H1 (cell line): ENCODE results near the gene RNF38. TPM values are rescaled to one million over a fixed set of nuclear protein-coding genes. Genes with fewer than 3 reads are reported as not detected.

Experiments used
- CTCF ChIA-PET: fragments of 300-600 bp; sonication (Branson Sonifier 250); formaldehyde crosslinking; loops from one replicate; lab custom pipeline; 2021; ENCODE audit not compliant: partially characterized antibody; lab: Charles Lee
- POLR2A ChIA-PET: fragments of 300-600 bp; sonication (Branson Sonifier 250); formaldehyde crosslinking; loops from one replicate; lab custom pipeline; 2021; ENCODE audit warnings: inconsistent platforms; ENCODE audit not compliant: partially characterized antibody; lab: Charles Lee
- DNase-seq, 2 experiments: peaks; one replicate each; pipeline versions ENCODE4 v3.0.0 to v3.0.0-alpha.2; 2010 to 2022; ENCODE audit warnings: low spot score in 2 of 2, low read depth in 1 of 2, mixed read lengths in 1 of 2
- FAIRE-seq: peaks from 2 replicates; lab custom pipeline; 2011; peaks lifted over from hg19 to GRCh38; lab: Jason Lieb, UNC
- H2AFZ ChIP-seq: 2 replicates; pipeline ENCODE4 v1.8.1; 2012; ENCODE audit warnings: low read length, inconsistent platforms
- H2AK5ac ChIP-seq: 2 replicates; pipeline ENCODE4 v1.6.1; 2013; ENCODE audit warnings: low read depth, low read length
- H2BK120ac ChIP-seq: replicated peaks from 2 replicates; pipeline ENCODE3; 2013; ENCODE audit warnings: low read depth, low read length, inconsistent platforms
- H2BK12ac ChIP-seq: 2 replicates; pipeline ENCODE4 v1.6.1; 2013; ENCODE audit warnings: low read depth, low read length
- H2BK15ac ChIP-seq: 2 replicates; pipeline ENCODE4 v1.6.1; 2013; ENCODE audit warnings: low read length
- H2BK20ac ChIP-seq: 2 replicates; pipeline ENCODE4 v1.6.1; 2013; ENCODE audit warnings: low read length
- H2BK5ac ChIP-seq: 2 replicates; pipeline ENCODE4 v1.6.1; 2013; ENCODE audit warnings: low read depth, low read length
- H3K14ac ChIP-seq: 2 replicates; pipeline ENCODE4 v1.6.1; 2013; ENCODE audit warnings: inconsistent platforms; ENCODE audit not compliant: insufficient read length
- H3K18ac ChIP-seq: 2 replicates; pipeline ENCODE4 v1.6.1; 2013; ENCODE audit warnings: low read length; ENCODE audit errors: extremely low read depth
- H3K23ac ChIP-seq: 2 replicates; pipeline ENCODE4 v1.6.1; 2013; ENCODE audit warnings: inconsistent platforms; ENCODE audit not compliant: insufficient read length
- H3K23me2 ChIP-seq: 2 replicates; pipeline ENCODE4 v1.6.1; 2013; ENCODE audit warnings: low read depth, low read length
- H3K27ac ChIP-seq: 2 replicates; pipeline ENCODE4 v1.6.1; 2011; ENCODE audit warnings: low read depth, low read length, inconsistent platforms
- H3K27me3 ChIP-seq, 4 experiments: replicated peaks in 1 of 4; 1 replicate in 1 of 4; 2 replicates in 3 of 4; pipeline versions ENCODE4 v1.6.1 to v1.8.1; 2011 to 2013; ENCODE audit warnings: low read length in 3 of 4, mild to moderate bottlenecking in 3 of 4, inconsistent platforms in 2 of 4, mixed read lengths in 2 of 4, moderate library complexity in 1 of 4; ENCODE audit not compliant: control insufficient read depth in 3 of 4, insufficient read depth in 3 of 4; ENCODE audit errors: extremely low read depth in 1 of 4
- H3K36me3 ChIP-seq, 4 experiments: 2 replicates each; pipeline versions ENCODE4 v1.6.1 to v1.8.1; 2011 to 2013; ENCODE audit warnings: mild to moderate bottlenecking in 4 of 4, low read length in 3 of 4, moderate library complexity in 2 of 4, control low read depth in 1 of 4, inconsistent platforms in 1 of 4; ENCODE audit not compliant: insufficient read depth in 4 of 4, control insufficient read depth in 2 of 4
- H3K4ac ChIP-seq: replicated peaks from 2 replicates; pipeline ENCODE3; 2013; ENCODE audit warnings: low read length, low read depth, mixed read lengths, inconsistent platforms; ENCODE audit not compliant: insufficient read length
- H3K4me1 ChIP-seq, 4 experiments: replicated peaks in 1 of 4; 1 replicate in 1 of 4; 2 replicates in 3 of 4; pipeline versions ENCODE4 v1.6.1 to v1.8.1; 2011 to 2013; ENCODE audit warnings: low read length in 3 of 4, inconsistent platforms in 2 of 4, mixed read lengths in 1 of 4; ENCODE audit not compliant: insufficient read depth in 4 of 4, control insufficient read depth in 3 of 4
- H3K4me2 ChIP-seq, 2 experiments: 2 replicates each; pipeline versions ENCODE4 v1.6.1 to v1.8.1; 2011 to 2013; ENCODE audit warnings: low read depth in 2 of 2, low read length in 2 of 2, control low read depth in 1 of 2, inconsistent platforms in 1 of 2, mild to moderate bottlenecking in 1 of 2; ENCODE audit not compliant: insufficient read depth in 1 of 2
- H3K4me3 ChIP-seq, 4 experiments: fragments of 200-600, 300-600 bp in 1 of 4; sonication (generic), shearing (Covaris generic), sonication (Bioruptor Twin) in 1 of 4; 2 replicates each; pipeline versions ENCODE4 v1.5.1 to v1.8.1; 2011 to 2016; ENCODE audit warnings: low read length in 4 of 4, low read depth in 3 of 4, control low read depth in 2 of 4, inconsistent platforms in 2 of 4, mild to moderate bottlenecking in 2 of 4, mixed read lengths in 1 of 4, moderate library complexity in 1 of 4; ENCODE audit not compliant: insufficient read depth in 2 of 4; ENCODE audit errors: extremely low read depth in 1 of 4
- H3K56ac ChIP-seq: replicated peaks from 2 replicates; pipeline ENCODE3; 2013; ENCODE audit warnings: low read depth, mild to moderate bottlenecking, mixed read lengths, low read length, inconsistent platforms; ENCODE audit not compliant: insufficient read length
- H3K79me1 ChIP-seq: 2 replicates; pipeline ENCODE4 v1.6.1; 2013; ENCODE audit warnings: low read depth, low read length, control low read depth
- H3K79me2 ChIP-seq, 2 experiments: 2 replicates each; pipeline versions ENCODE4 v1.6.1 to v1.8.1; 2012 to 2013; ENCODE audit warnings: low read length in 2 of 2, mild to moderate bottlenecking in 2 of 2, inconsistent platforms in 1 of 2; ENCODE audit not compliant: insufficient read depth in 2 of 2, control insufficient read depth in 1 of 2
- H3K9ac ChIP-seq, 4 experiments: replicated peaks in 1 of 4; 1 replicate in 1 of 4; 2 replicates in 3 of 4; pipeline versions ENCODE4 v1.6.1 to v1.8.1; 2011 to 2013; ENCODE audit warnings: low read depth in 3 of 4, low read length in 3 of 4, control low read depth in 2 of 4, mild to moderate bottlenecking in 2 of 4, moderate library complexity in 2 of 4, inconsistent platforms in 1 of 4; ENCODE audit errors: extremely low read depth in 1 of 4
- H3K9me3 ChIP-seq, 2 experiments: 2 replicates each; pipeline versions ENCODE4 v1.6.1 to v1.8.1; 2012 to 2013; ENCODE audit warnings: mild to moderate bottlenecking in 2 of 2, moderate library complexity in 2 of 2, control low read depth in 1 of 2, inconsistent platforms in 1 of 2, low read depth in 1 of 2, low read length in 1 of 2, mixed read lengths in 1 of 2; ENCODE audit not compliant: insufficient read depth in 2 of 2
- H4K20me1 ChIP-seq, 2 experiments: replicated peaks in 1 of 2; 2 replicates each; pipeline versions ENCODE3 to v1.8.1; 2011 to 2013; ENCODE audit warnings: inconsistent platforms in 2 of 2, low read length in 2 of 2, mild to moderate bottlenecking in 1 of 2; ENCODE audit not compliant: insufficient read depth in 2 of 2, control insufficient read depth in 1 of 2
- H4K5ac ChIP-seq: 2 replicates; pipeline ENCODE4 v1.6.1; 2013; ENCODE audit warnings: low read length, low read depth, mixed read lengths, inconsistent platforms; ENCODE audit not compliant: insufficient read length
- H4K8ac ChIP-seq: 2 replicates; pipeline ENCODE4 v1.8.0; 2013; ENCODE audit warnings: mild to moderate bottlenecking, moderate library complexity, low read length, inconsistent platforms; ENCODE audit not compliant: insufficient read depth; ENCODE audit errors: extremely low read depth
- H4K91ac ChIP-seq: replicated peaks from 2 replicates; pipeline ENCODE3; 2013; ENCODE audit warnings: low read length, mixed read lengths, inconsistent platforms; ENCODE audit not compliant: insufficient read length
- CHD2 ChIP-seq: IDR thresholded peaks from 2 replicates; pipeline ENCODE4 v1.6.1; 2012; ENCODE audit warnings: low read length, improper control_type of control experiment
- EP300 ChIP-seq, 2 experiments: IDR thresholded peaks; 1 replicate in 1 of 2; 2 replicates in 1 of 2; pipeline ENCODE4 v1.6.1; 2011 to 2012; ENCODE audit warnings: low read depth in 2 of 2, low read length in 2 of 2, mild to moderate bottlenecking in 2 of 2, borderline replicate concordance in 1 of 2, inconsistent platforms in 1 of 2, moderate library complexity in 1 of 2
- HDAC2 ChIP-seq, 2 experiments: fragments of 300-600 bp in 1 of 2; sonication (generic) in 1 of 2; IDR thresholded peaks; 2 replicates each; pipeline ENCODE4 v1.6.1; 2011 to 2012; ENCODE audit warnings: low read depth in 2 of 2, low read length in 2 of 2, mild to moderate bottlenecking in 2 of 2, moderate library complexity in 2 of 2, borderline replicate concordance in 1 of 2, inconsistent platforms in 1 of 2
- JUND ChIP-seq: IDR thresholded peaks from 2 replicates; pipeline ENCODE4 v1.6.1; 2011; ENCODE audit warnings: mild to moderate bottlenecking, improper control_type of control experiment, low read length
- NRF1 ChIP-seq: IDR thresholded peaks from 2 replicates; pipeline ENCODE4 v1.6.1; 2011; ENCODE audit warnings: mild to moderate bottlenecking, low read depth, low read length, improper control_type of control experiment
- PHF8 ChIP-seq: fragments of 200-600 bp; sonication (generic); conservative IDR thresholded peaks from 2 replicates; pipeline ENCODE4 v1.7.1; 2012; ENCODE audit warnings: low read depth, mild to moderate bottlenecking, inconsistent platforms, low read length, moderate library complexity
- RFX5 ChIP-seq: IDR thresholded peaks from 2 replicates; pipeline ENCODE4 v1.6.1; 2011; ENCODE audit warnings: low read depth, low read length, improper control_type of control experiment, borderline replicate concordance
- SIN3A ChIP-seq, 2 experiments: IDR thresholded peaks in 1 of 2; conservative IDR thresholded peaks in 1 of 2; 2 replicates each; pipeline ENCODE4 v1.6.1; 2011 to 2012; ENCODE audit warnings: low read length in 2 of 2, improper control_type of control experiment in 1 of 2, low read depth in 1 of 2, mild to moderate bottlenecking in 1 of 2
- SIRT6 ChIP-seq: IDR thresholded peaks from one replicate; pipeline ENCODE4 v1.7.1; 2012; ENCODE audit warnings: low read length, inconsistent platforms
- SP2 ChIP-seq: IDR thresholded peaks from 2 replicates; pipeline ENCODE4 v1.6.1; 2012; ENCODE audit warnings: mild to moderate bottlenecking, low read length, inconsistent platforms
- TAF7 ChIP-seq: optimal IDR thresholded peaks from 2 replicates; pipeline ENCODE3; 2011; ENCODE audit warnings: low read depth, mild to moderate bottlenecking, inconsistent platforms, low read length, moderate library complexity, borderline replicate concordance
- WGBS, 2 experiments: shearing (Covaris generic) in 1 of 2; methylation state at CpG; one replicate each; pipeline versions ENCODE4 v1.1.6 to v1.1.7; 2013 to 2015; ENCODE audit warnings: low lambda C conversion rate in 2 of 2, mixed read lengths in 2 of 2, inconsistent platforms in 1 of 2, low coverage in 1 of 2, missing lambda C conversion rate in 1 of 2; ENCODE audit not compliant: insufficient replicate concordance in 2 of 2, insufficient coverage in 1 of 2, insufficient read length in 1 of 2; ENCODE audit errors: extremely low coverage in 1 of 2, missing lambda C conversion rate in 1 of 2; 5-methylcytosine and 5-hydroxymethylcytosine counted together
- polyA plus RNA-seq, 7 experiments: library from polyadenylated mRNA; depleted of rRNA in 3 of 7; stranded (reverse) in 5 of 7; unstranded in 2 of 7; fragments of >200 nt in 5 of 7; fragments of 200-250 nt in 2 of 7; gene quantifications; 1 replicate in 5 of 7; 2 replicates in 1 of 7; 4 replicates in 1 of 7; pipeline versions ENCODE4 v1.2.1 to v1.2.3, GENCODE V29; 2011 to 2013; ENCODE audit warnings: missing spikeins in 2 of 7, mixed read lengths in 2 of 7
- total RNA-seq: library from RNA; stranded (reverse); fragmentation: NEBNext Ultra II Directional; extraction: Animal tissue kit (Norgen Biotek cat#: 25700); gene quantifications from 2 replicates; pipeline ENCODE4 v1.2.1, GENCODE V29; 2021

The RNF38 gene
- total and polyA plus RNA-seq, 2 of the 8 experiments (the other 6 are each of a cell fraction or from before 2014, with no cell fraction given) = 54.9 to 60.9 TPM

- CTCF ChIA-PET = interaction anchor here (0.7 to 1.0 kb wide), 2 partner anchors 11 to 403 kb away, joined by 3 read pairs; no protein-coding TSS in a partner anchor
- no peak for TF ChIP-seq JUND
- no peak for TF ChIP-seq RFX5
- TF ChIP-seq SIRT6 = no peak
- no peak for TF ChIP-seq PHF8
- no peak for TF ChIP-seq TAF7
- no peak for TF ChIP-seq SIN3A (conservative IDR thresholded peaks at IDR 0.05 in 1 of 2, IDR thresholded peaks at IDR 0.05 in 1 of 2; ENCODE audit: low read depth in 1 of 2, low read length in 2 of 2)
- TF ChIP-seq SP2 = no peak
- TF ChIP-seq HDAC2 (IDR thresholded peaks at IDR 0.05; ENCODE audit: borderline replicate concordance in 1 of 2, low read depth in 2 of 2, low read length in 2 of 2) = no peak
- TF ChIP-seq NRF1 = no peak
- no peak for TF ChIP-seq CHD2
- no peak for TF ChIP-seq EP300 (IDR thresholded peaks at IDR 0.05; ENCODE audit: borderline replicate concordance in 1 of 2, low read depth in 2 of 2, low read length in 2 of 2)
Measured at GRCh38 chr9:36396985-36397384, 3.1 kb downstream of the RNF38 start.

More at GRCh38 chr9:36396985-36397384, 3.1 kb downstream of the RNF38 start:
- POLR2A ChIA-PET = interaction anchor here (0.7 to 1.2 kb wide), 2 partner anchors 9 to 13 kb away, joined by 3 read pairs; no protein-coding TSS in a partner anchor
- Histone ChIP-seq H3K4me2 (no peak overlapping the region), H3K79me2 (peaks cover 34 to 85% of the 10 kb centered on the region in 2 experiments), H2BK12ac (no peak overlapping the region), H2BK15ac (no peak overlapping the region), H4K91ac (no peak overlapping the region), H3K79me1 (peaks cover 6% of the 10 kb centered on the region), H3K9ac (no peak overlapping the region), H3K27me3 (no peaks in the 10 kb centered on the region), H3K27ac (no peak overlapping the region), H4K5ac (no peak overlapping the region), H2AFZ (no peak overlapping the region), H3K14ac (no peak overlapping the region), H4K8ac (no peak overlapping the region), H3K4ac (no peak overlapping the region), H2BK120ac (no peak overlapping the region), H3K9me3 (no peaks in the 10 kb centered on the region), H4K20me1 (peaks cover 7 to 10% of the 10 kb centered on the region in 2 experiments), H3K23ac (no peak overlapping the region), H3K56ac (no peak overlapping the region), H2BK5ac (no peak overlapping the region), H3K23me2 (peaks cover 2% of the 10 kb centered on the region; the same call in 1 of the 2 replicates), H2BK20ac (no peak overlapping the region), H3K18ac (no peak overlapping the region), H3K36me3 (0 out of 8 replicates have a peak, but pooled peaks cover 0 to 3% (median 0%) of the 10 kb centered on the region in 4 experiments), H3K4me1 (peaks cover 0 to 7% (median 5%) of the 10 kb centered on the region in 4 experiments; a peak in 4 of 7 replicates), H3K4me3 (no peak overlapping the region), H2AK5ac (no peak overlapping the region)
- no peak for FAIRE-seq
- WGBS, 2 experiments = 88% methylated on average over 9 of the region's 9 CpGs; no CpG with 5 or more reads in 1 of the 2 experiments
- no peak for DNase-seq
